ENCODE results near the gene DOCK4.
"Not testable (repeated sequence)": the region's sequence is repeated elsewhere in the genome, so short reads cannot be mapped to it uniquely, and the experiment has no call there.

Gene DOCK4

DNA sequence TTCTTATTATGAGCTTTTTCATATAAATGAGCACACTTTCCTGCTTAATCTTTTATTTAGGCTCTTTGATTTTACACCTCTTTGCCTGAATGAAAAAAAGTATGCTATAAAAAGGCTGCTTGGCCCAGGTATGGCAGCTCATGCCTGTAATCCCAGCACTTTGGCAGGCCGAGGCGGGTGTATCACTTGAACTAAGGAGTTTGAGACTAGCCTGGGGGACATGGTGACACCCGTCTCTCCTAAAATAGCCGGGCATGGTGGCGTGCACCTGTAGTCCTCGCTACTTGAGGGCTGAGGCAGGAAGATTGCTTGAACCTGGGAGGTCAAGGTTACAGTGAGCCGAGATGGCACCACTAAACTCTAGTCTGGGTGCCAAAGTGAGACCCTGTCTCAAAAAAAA is 72.9 kb downstream of the DOCK4 start:
- no peak for DNase-seq (ENCODE audit: low spot score)

- no peak for DNase-seq (ENCODE audit: low spot score)
Measured at GRCh38 chr7:112132051-112132694, 74.0 kb downstream of the DOCK4 start.

- no peak for DNase-seq (ENCODE audit: low spot score)
Measured at GRCh38 chr7:112130729-112131410, 75.3 kb downstream of the DOCK4 start.

- DNase-seq (ENCODE audit: low spot score): no peak
Measured at GRCh38 chr7:112129655-112130323, 76.4 kb downstream of the DOCK4 start.

DNA sequence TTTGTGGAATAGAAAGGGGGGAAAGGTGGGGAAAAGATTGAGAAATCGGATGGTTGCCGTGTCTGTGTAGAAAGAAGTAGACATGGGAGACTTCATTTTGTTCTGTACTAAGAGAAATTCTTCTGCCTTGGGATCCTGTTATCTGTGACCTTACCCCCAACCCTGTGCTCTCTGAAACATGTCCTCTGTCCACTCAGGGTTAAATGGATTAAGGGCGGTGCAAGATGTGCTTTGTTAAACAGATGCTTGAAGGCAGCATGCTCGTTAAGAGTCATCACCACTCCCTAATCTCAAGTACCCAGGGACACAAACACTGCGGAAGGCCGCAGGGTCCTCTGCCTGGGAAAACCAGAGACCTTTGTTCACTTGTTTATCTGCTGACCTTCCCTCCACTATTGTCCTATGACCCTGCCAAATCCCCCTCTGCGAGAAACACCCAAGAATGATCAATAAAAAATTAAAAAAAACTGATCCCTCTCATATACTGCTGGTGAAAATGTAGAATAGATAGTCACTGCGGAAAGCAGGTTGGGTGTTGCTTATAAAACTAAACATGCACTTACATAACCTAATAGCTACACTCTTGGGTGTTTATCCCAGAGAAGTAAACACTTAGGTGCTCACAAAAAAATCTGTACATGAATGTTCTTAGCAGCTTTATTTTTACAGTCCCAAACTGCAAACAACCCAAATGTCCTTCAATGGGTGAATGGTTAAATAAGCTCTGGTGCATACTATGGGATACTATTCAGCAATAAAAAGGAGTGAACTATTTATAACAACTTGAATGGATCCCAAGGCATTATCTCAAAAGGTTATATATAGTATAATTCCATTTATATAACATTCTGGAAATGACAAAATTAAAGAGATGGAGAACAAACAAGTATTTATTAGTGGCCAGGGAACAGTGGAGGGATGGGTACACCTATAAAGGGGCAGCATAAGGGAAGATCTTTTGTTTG is 77.5 kb downstream of the DOCK4 start:
- DNase-seq (ENCODE audit: low spot score): not testable (repeated sequence)

DNA sequence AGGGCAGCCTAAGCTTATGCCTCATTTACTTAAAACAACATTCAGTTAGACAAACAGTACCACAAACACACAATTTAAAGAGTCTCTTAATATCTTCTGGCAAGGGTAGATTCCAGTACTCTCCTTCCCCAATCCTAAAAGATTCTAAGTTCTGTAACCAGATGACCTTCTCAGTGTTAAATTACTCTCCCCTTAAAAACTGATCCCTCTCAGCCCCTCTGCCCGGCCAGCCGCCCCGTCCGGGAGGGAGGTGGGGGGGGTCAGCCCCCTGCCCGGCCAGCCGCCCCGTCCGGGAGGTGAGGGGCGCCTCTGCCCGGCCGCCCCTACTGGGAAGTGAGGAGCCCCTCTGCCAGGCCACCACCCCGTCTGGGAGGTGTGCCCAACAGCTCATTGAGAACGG is 78.2 kb downstream of the DOCK4 start:
- not testable (repeated sequence) for DNase-seq (ENCODE audit: low spot score)

GRCh38 chr7:112125250-112125649 is 80.9 kb downstream of the DOCK4 start:
- DNase-seq (ENCODE audit: low spot score): peak; percentile 92

GRCh38 chr7:112124061-112124766 is 82.0 kb downstream of the DOCK4 start:
- peak; percentile 48 for DNase-seq (ENCODE audit: low spot score)

DNA sequence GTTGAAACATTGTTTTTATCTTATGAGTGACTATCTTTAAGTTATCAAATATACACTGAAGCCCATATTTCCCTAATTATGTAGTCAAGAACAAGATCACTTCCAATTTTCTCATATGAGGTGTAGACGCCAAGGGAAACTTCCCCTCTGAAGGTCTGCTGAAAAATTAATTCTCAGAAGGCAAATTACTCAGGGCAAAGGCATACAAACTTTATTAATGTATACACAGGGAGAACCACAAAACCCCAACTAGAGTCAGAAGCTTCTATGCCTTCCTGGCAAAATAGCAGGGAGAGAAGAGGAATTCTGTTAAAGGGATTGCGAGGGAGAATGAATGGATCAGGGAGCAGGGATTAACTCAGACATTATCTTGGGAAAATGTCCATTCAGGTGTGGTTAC is 83.4 kb downstream of the DOCK4 start:
- DNase-seq (ENCODE audit: low spot score): no peak

GRCh38 chr7:112122144-112122543 is 84.1 kb downstream of the DOCK4 start:
- DNase-seq (ENCODE audit: low spot score): no peak

DNA sequence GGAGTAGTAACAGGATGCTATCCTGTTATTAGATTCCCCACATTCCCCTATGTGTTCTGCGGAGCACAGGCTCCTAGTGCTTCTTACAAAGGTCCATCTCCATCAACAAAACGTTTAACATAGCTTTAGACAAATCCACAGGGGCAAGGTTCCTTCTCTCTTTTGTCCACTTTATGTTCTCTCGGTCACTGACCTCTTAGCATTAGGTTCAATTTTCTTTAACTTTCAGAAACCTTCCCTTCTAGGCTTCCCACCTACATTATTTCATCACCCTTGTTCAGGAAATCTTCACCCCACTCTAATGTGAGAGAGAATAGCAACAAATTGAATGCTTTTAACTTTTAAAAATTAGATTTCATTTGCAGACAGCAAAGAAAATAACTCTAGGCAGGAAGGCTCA is 84.9 kb downstream of the DOCK4 start:
- no peak for DNase-seq (ENCODE audit: low spot score)

- no peak for DNase-seq (ENCODE audit: low spot score)
Measured at GRCh38 chr7:112120696-112121217, 85.4 kb downstream of the DOCK4 start.

DNA sequence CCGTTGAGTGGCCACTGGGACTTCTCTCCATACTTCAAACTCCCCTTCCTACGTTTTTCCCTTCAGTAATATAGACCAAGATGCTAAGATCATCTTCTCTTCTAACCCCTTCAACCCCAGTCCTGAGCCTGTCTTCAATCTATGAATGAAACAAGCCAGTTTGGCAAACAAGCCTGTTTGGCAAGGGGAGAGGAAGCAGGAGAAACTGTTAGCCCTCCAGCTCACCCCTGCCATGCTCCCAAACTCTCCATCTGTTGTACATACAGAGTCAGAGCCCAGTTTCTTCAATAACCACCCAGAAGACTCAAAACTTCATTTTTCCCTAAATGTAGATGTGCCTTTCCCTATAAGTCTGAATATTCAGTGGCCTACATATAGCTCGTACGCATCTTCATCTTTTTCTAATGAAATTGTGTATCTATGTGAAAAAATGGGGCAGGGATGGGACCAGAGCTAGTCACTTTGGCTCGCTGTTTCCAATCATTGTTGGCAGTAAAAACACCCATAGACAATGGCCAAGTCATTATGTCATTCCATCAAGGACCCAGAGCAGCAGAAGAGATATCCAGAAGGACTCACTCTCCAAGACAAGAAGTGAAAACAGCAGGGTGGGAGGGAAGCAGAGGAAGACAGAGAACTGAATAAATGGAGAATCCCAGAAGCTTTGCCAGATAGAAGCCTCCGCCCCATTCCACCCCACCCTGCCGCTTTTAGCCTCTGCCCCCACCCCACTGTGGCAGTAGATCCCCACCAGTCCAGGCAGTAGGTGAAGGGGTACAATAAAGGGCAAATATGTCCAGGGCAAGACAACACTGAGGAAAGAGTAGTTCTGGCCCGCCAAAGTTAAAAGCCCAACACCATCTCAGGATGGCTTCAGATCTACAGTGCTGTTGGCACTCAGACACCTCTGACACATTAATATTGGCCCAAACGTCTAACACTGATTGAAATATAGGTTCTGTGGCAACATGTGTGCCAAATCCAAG is 87.3 kb downstream of the DOCK4 start:
- DNase-seq (ENCODE audit: low spot score): no peak

GRCh38 chr7:112116894-112117293 is 89.3 kb downstream of the DOCK4 start:
- no peak for DNase-seq (ENCODE audit: low spot score)

- no peak for DNase-seq (ENCODE audit: low spot score)
Measured at GRCh38 chr7:112116358-112116757, 89.8 kb downstream of the DOCK4 start.

DNA sequence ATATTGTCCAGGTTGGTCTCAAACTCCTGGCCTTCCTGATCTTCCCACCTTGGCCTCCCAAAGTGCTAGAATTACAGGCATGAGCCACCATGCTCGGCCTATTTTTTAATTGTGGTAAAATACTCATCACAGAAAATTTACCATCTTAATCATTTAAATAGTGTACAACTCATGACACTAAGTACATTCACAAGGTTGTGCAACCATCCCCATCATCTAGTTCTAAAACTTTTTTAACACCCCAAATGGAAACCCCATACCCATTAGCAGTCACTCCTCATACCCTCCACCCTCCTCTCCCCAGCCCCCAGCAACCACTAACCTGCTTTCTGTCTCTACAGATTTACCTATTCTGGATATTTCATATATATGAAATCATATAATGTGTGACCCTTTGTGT is 90.3 kb downstream of the DOCK4 start:
- DNase-seq (ENCODE audit: low spot score): no peak

DNA sequence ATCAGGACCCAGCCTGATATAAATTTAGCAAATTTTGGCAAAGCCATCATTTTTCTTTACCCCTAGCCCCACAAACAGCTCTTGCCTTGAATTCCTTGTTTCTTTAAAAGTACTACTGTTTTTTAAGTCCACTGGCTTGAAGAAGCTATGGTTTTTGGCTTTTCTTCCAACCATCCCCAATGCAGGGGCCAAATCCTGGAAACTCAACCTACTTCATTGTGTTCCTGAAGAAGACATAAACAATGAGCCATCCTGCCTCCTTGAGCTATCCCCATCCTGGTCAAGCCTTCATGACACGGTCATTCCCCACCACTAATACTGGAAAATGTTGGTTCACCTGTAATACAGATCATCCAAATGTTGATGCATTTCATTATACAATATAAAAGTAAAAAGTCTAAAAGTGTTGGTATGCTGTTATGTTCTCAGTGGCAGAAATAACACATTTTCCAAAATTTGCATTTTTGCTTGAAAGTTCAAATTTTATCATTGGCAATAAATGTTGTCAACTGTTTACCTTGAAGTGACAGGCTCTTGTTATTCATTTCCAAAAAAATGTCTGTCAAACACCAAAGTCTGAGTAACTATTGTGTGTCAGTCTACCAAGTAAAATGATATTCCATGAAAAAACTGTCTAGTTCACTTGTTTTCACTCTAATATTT is 92.2 kb downstream of the DOCK4 start:
- no peak for DNase-seq (ENCODE audit: low spot score)

DNA sequence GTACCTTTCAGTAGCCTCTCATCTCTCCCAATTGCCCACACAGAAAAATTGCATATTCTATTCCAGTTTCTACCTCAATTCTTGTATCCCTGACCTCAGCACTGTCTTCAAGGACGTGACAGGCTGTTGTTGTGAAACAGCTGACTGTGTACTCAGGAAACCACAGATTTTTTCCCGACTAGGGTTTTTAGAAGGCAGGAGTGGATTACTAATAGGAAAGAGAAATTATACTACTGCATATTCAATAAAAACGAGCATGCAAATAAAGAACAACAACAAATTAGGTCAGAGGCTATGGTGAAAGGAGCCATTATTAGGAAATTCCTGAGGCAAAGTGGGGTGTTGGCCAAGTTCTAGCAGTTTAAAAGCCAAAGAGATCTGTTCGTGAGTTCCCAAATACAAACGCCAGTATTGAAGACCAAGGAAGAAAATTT is 93.4 kb downstream of the DOCK4 start:
- peak; percentile 95 for DNase-seq (ENCODE audit: low spot score)

DNA sequence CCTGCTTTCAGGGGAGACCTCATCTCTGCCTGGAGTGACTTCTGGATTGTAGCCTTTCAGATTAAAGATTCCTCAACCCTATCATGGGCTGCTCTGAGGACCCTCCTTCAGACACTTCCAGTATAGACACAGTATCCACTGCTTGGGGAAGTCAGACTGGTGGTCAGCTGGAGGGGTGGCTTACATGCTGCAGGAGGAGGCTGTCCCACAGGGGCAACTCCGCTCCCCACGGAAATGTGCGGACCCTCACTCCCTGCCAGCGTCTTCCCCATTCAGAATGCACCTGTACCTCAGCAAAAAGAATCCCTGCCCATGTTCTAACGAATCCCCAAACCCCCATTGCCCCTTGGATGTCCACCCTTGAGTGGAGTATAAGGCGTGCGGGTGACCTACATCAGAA is 95.5 kb downstream of the DOCK4 start:
- no peak for DNase-seq (ENCODE audit: low spot score)

Data from pons (tissue), 1 donor.